OCI-LY3 (cell line): Measurements from ENCODE around the gene C2CD4A.

ENCODE experiments used
- H2AFZ ChIP-seq: fragments of 200-600, 300-600 bp; shearing (Covaris generic); 2 replicates; pipeline ENCODE4 v1.6.0; 2014; ENCODE audit warnings: antibody characterized with exemption, low read depth, low read length
- H3K27ac ChIP-seq: fragments of 200-600, 300-600 bp; sonication (generic); 2 replicates; pipeline ENCODE4 v1.5.1; 2014; ENCODE audit warnings: mild to moderate bottlenecking, low read length, moderate library complexity, mixed read lengths
- H3K27me3 ChIP-seq: fragments of 200-600, 300-600 bp; sonication (generic); 2 replicates; pipeline ENCODE4 v1.6.1; 2014; ENCODE audit warnings: low read depth, low read length, mixed read lengths
- H3K36me3 ChIP-seq: fragments of 200-600, 300-600 bp; sonication (generic); replicated peaks from 2 replicates; pipeline ENCODE3; 2014; ENCODE audit warnings: low read depth, low read length, mixed read lengths
- H3K4me1 ChIP-seq: fragments of 300-600, 200-600 bp; sonication (generic); 2 replicates; pipeline ENCODE4 v1.6.1; 2014; ENCODE audit warnings: low read length, mixed read lengths
- H3K4me2 ChIP-seq: fragments of 200-600, 300-600 bp; sonication (generic); 2 replicates; pipeline ENCODE4 v1.6.1; 2014; ENCODE audit warnings: low read length, mixed read lengths
- H3K4me3 ChIP-seq: fragments of 300-600, 200-600 bp; sonication (generic); 2 replicates; pipeline ENCODE4 v1.5.1; 2014; ENCODE audit warnings: antibody characterized with exemption, mild to moderate bottlenecking, low read length, moderate library complexity
- H3K79me2 ChIP-seq: fragments of 300-600, 200-600 bp; shearing (Covaris generic); 2 replicates; pipeline ENCODE4 v1.6.1; 2014; ENCODE audit warnings: mild to moderate bottlenecking, low read length, mixed read lengths
- H3K9ac ChIP-seq: fragments of 300-600, 200-600 bp; shearing (Covaris generic); 2 replicates; pipeline ENCODE4 v1.6.0; 2014; ENCODE audit warnings: mild to moderate bottlenecking, low read length, moderate library complexity
- H3K9me3 ChIP-seq: fragments of 200-600, 300-600 bp; shearing (Covaris generic); 2 replicates; pipeline ENCODE4 v1.6.1; 2014; ENCODE audit warnings: low read length, mixed read lengths; ENCODE audit not compliant: insufficient read depth
- H4K20me1 ChIP-seq: fragments of 200-600, 300-600 bp; sonication (generic); 2 replicates; pipeline ENCODE4 v1.6.1; 2016; ENCODE audit warnings: low read length, mixed read lengths; ENCODE audit not compliant: insufficient read depth
- CTCF ChIP-seq: fragments of 200-600, 300-600 bp; sonication (generic); IDR thresholded peaks from 2 replicates; pipeline ENCODE4 v1.5.1; 2014; ENCODE audit warnings: antibody characterized with exemption, low read length, low read depth
- EZH2phosphoT487 ChIP-seq: fragments of 200-600 bp; shearing (Covaris generic); IDR thresholded peaks from 2 replicates; pipeline ENCODE4 v1.6.1; 2018; ENCODE audit warnings: antibody characterized with exemption, mixed run types, low read depth

The C2CD4A gene

GRCh38 chr15:62108411-62108810, 41.6 kb downstream of the C2CD4A start:
- TF ChIP-seq EZH2phosphoT487 (no peak), CTCF (no peak)

GRCh38 chr15:62109437-62109836, 42.7 kb downstream of the C2CD4A start:
- no peak for TF ChIP-seq CTCF
- no peak for TF ChIP-seq EZH2phosphoT487
- Histone ChIP-seq H3K9ac (no peak overlapping the region), H3K79me2 (no peaks in the 10 kb centered on the region), H3K4me1 (no peaks in the 10 kb centered on the region), H3K27ac (no peak overlapping the region), H3K4me2 (no peak overlapping the region), H3K4me3 (no peak overlapping the region), H3K9me3 (no peaks in the 10 kb centered on the region), H3K27me3 (no peaks in the 10 kb centered on the region), H3K36me3 (no peaks in the 10 kb centered on the region), H2AFZ (no peak overlapping the region), H4K20me1 (no peaks in the 10 kb centered on the region)

More at GRCh38 chr15:62108411-62108810, 41.6 kb downstream of the C2CD4A start:
- H3K4me2 ChIP-seq = no peak overlapping the region
- no peaks in the 10 kb centered on the region for H4K20me1 ChIP-seq
- H3K9ac ChIP-seq = no peak overlapping the region
- H3K27me3 ChIP-seq = no peaks in the 10 kb centered on the region
- no peaks in the 10 kb centered on the region for H3K36me3 ChIP-seq
- no peaks in the 10 kb centered on the region for H3K9me3 ChIP-seq
- no peak overlapping the region for H2AFZ ChIP-seq
- H3K27ac ChIP-seq = no peak overlapping the region
- no peak overlapping the region for H3K4me3 ChIP-seq
- no peaks in the 10 kb centered on the region for H3K79me2 ChIP-seq
- no peaks in the 10 kb centered on the region for H3K4me1 ChIP-seq

GRCh38 chr15:62109982-62110851, 43.4 kb downstream of the C2CD4A start:
- TF ChIP-seq CTCF (no peak), EZH2phosphoT487 (no peak)
- Histone ChIP-seq H3K4me3 (no peak overlapping the region), H2AFZ (no peak overlapping the region), H3K4me1 (no peaks in the 10 kb centered on the region), H3K9me3 (no peaks in the 10 kb centered on the region), H3K4me2 (no peak overlapping the region), H4K20me1 (no peaks in the 10 kb centered on the region), H3K36me3 (no peaks in the 10 kb centered on the region), H3K79me2 (no peaks in the 10 kb centered on the region), H3K27me3 (no peaks in the 10 kb centered on the region), H3K27ac (no peak overlapping the region), H3K9ac (no peak overlapping the region)

- no peaks in the 10 kb centered on the region for H3K79me2 ChIP-seq
- no peaks in the 10 kb centered on the region for H4K20me1 ChIP-seq
- no peaks in the 10 kb centered on the region for H3K9me3 ChIP-seq
- no peak for TF ChIP-seq CTCF
- no peak for TF ChIP-seq EZH2phosphoT487
- no peak overlapping the region for H3K4me3 ChIP-seq
- no peak overlapping the region for H3K27ac ChIP-seq
- no peaks in the 10 kb centered on the region for H3K36me3 ChIP-seq
- H3K9ac ChIP-seq = no peak overlapping the region
- no peaks in the 10 kb centered on the region for H3K27me3 ChIP-seq
- H3K4me1 ChIP-seq = no peaks in the 10 kb centered on the region
- H2AFZ ChIP-seq = no peak overlapping the region
- no peak overlapping the region for H3K4me2 ChIP-seq
These were observed 45.3 kb downstream of the C2CD4A start for GRCh38 chr15:62112081-62112480.
